Neuronal stem cell (in vitro differentiated cells): ENCODE data around the gene PADI1.

Source experiments
- DNase-seq: peaks from one replicate; pipeline ENCODE4 v3.0.0-alpha.2; 2013; ENCODE audit warnings: low spot score
- H2AFZ ChIP-seq: one replicate; pipeline ENCODE4 v1.6.1; 2013; ENCODE audit warnings: mild to moderate bottlenecking, low read length, inconsistent platforms
- H2AK5ac ChIP-seq: 2 replicates; pipeline ENCODE4 v1.6.1; 2013; ENCODE audit warnings: low read depth, mild to moderate bottlenecking, inconsistent platforms, low read length, moderate library complexity, mixed read lengths
- H2BK120ac ChIP-seq: 2 replicates; pipeline ENCODE4 v1.6.1; 2013; ENCODE audit warnings: low read depth, mild to moderate bottlenecking, inconsistent platforms, low read length, moderate library complexity, mixed read lengths
- H2BK12ac ChIP-seq: one replicate; pipeline ENCODE4 v1.6.1; 2013; ENCODE audit warnings: low read length, inconsistent platforms
- H2BK15ac ChIP-seq: 2 replicates; pipeline ENCODE4 v1.6.1; 2013; ENCODE audit warnings: mild to moderate bottlenecking, low read length, inconsistent platforms, mixed read lengths
- H2BK5ac ChIP-seq: one replicate; pipeline ENCODE4 v1.6.1; 2013; ENCODE audit warnings: inconsistent platforms, mild to moderate bottlenecking, low read length, moderate library complexity
- H3K14ac ChIP-seq: one replicate; pipeline ENCODE4 v1.6.1; 2013; ENCODE audit warnings: low read length, inconsistent platforms
- H3K18ac ChIP-seq: 2 replicates; pipeline ENCODE4 v1.6.1; 2013; ENCODE audit warnings: low read length, inconsistent platforms
- H3K23ac ChIP-seq: 2 replicates; pipeline ENCODE4 v1.6.1; 2013; ENCODE audit warnings: low read depth, mild to moderate bottlenecking, mixed read lengths, low read length, inconsistent platforms; ENCODE audit not compliant: poor library complexity
- H3K27ac ChIP-seq: replicated peaks from 3 replicates; pipeline ENCODE4 v1.5.1; 2013; ENCODE audit warnings: low read length, inconsistent platforms
- H3K27me3 ChIP-seq, 3 experiments: 2 replicates each; pipeline ENCODE4 v1.6.1; 2013; ENCODE audit warnings: low read length in 3 of 3, mild to moderate bottlenecking in 2 of 3, inconsistent platforms in 1 of 3, low read depth in 1 of 3, mixed read lengths in 1 of 3, moderate library complexity in 1 of 3; ENCODE audit not compliant: control insufficient read depth in 3 of 3, insufficient read depth in 3 of 3
- H3K36me3 ChIP-seq, 2 donors: replicated peaks in 1 of 2; 2 replicates each; pipeline ENCODE4 v1.6.1; 2013; ENCODE audit warnings: low read length in 2 of 2; ENCODE audit not compliant: control insufficient read depth in 2 of 2, insufficient read depth in 2 of 2
- H3K4ac ChIP-seq: 2 replicates; pipeline ENCODE4 v1.6.1; 2013; ENCODE audit warnings: inconsistent platforms, mild to moderate bottlenecking, low read length, moderate library complexity
- H3K4me1 ChIP-seq, 2 donors: 1 replicate in 1 of 2; 2 replicates in 1 of 2; pipeline ENCODE4 v1.6.1; 2013; ENCODE audit warnings: low read length in 2 of 2, low read depth in 1 of 2; ENCODE audit not compliant: control insufficient read depth in 2 of 2, insufficient read depth in 1 of 2
- H3K4me2 ChIP-seq: one replicate; pipeline ENCODE4 v1.6.1; 2013; ENCODE audit warnings: mild to moderate bottlenecking, low read length, inconsistent platforms; ENCODE audit not compliant: insufficient read depth, poor library complexity, severe bottlenecking
- H3K4me3 ChIP-seq, 2 donors: 2 replicates each; pipeline ENCODE4 v1.5.1; 2013; ENCODE audit warnings: low read length in 2 of 2, mild to moderate bottlenecking in 2 of 2, inconsistent platforms in 1 of 2, moderate library complexity in 1 of 2
- H3K79me1 ChIP-seq: one replicate; pipeline ENCODE4 v1.6.1; 2013; ENCODE audit warnings: low read depth, mild to moderate bottlenecking, inconsistent platforms, low read length, moderate library complexity
- H3K9ac ChIP-seq: one replicate; pipeline ENCODE4 v1.6.1; 2013; ENCODE audit warnings: mild to moderate bottlenecking, low read depth, low read length, inconsistent platforms; ENCODE audit not compliant: poor library complexity
- H3K9me3 ChIP-seq, 2 donors: replicated peaks in 1 of 2; 2 replicates each; pipeline versions ENCODE3 to v1.6.1; 2013; ENCODE audit warnings: low read length in 2 of 2, mild to moderate bottlenecking in 2 of 2, inconsistent platforms in 1 of 2, low read depth in 1 of 2, mixed read lengths in 1 of 2, moderate library complexity in 1 of 2; ENCODE audit not compliant: control insufficient read depth in 2 of 2, insufficient read depth in 1 of 2
- H4K8ac ChIP-seq: one replicate; pipeline ENCODE4 v1.6.1; 2013; ENCODE audit warnings: low read depth, mild to moderate bottlenecking, inconsistent platforms, low read length, moderate library complexity
- H4K91ac ChIP-seq: one replicate; pipeline ENCODE4 v1.6.1; 2013; ENCODE audit warnings: low read length, low read depth, mild to moderate bottlenecking, inconsistent platforms; ENCODE audit not compliant: poor library complexity
- WGBS, 2 donors: extraction: QIAGEN DNeasy Blood & Tissue Kit; methylation state at CpG; one replicate each; pipeline ENCODE4 v1.1.7; 2013; ENCODE audit warnings: missing lambda C conversion rate in 2 of 2, mixed read lengths in 1 of 2; ENCODE audit not compliant: insufficient read length in 2 of 2, insufficient replicate concordance in 1 of 2; ENCODE audit errors: extremely low coverage in 2 of 2; 5-methylcytosine and 5-hydroxymethylcytosine counted together

Gene PADI1

DNA sequence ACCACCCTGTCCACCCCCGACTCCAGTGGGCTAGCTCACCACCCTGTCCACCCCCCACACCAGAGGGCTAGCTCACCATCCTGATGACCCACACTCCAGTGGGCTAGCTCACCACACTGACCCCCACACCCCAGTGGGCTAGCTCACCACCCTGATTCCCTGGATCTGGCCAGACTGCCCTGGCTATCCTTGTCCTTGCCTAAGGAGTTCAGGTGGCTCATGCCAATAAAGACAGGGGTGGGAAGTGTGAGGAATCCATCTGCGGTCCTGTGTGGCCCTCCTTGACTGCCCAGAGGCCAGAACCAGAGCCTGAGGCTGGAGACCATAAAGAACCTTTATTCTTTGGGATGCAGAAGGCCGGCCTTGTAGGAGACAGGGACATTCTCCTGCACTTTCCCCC, 3.6 kb downstream of the PADI1 start:
- WGBS, 2 donors = no CpG with 5 or more reads among the region's 3 CpGs
- H3K14ac ChIP-seq = no peak overlapping the region
- no peak overlapping the region for H4K91ac ChIP-seq

DNA sequence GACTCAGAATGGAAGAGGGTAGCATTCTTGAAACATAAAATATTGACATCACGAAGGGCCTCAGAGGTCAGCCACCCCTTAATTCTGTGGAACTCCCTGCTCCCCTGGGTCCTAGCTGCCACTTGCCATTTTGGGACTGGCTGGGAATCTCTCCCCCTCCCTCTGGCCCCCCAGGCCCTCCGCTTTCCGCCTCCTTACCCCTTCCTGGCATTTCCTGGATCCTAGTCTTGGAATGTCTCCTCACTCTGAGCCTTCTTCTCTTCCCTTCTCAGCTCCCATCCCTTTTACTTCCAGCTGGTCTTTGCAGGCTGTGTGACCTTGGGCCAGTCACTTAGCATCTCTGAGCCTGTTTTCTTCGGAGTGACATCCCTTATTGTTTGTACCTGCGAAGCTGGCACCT, 4.5 kb downstream of the PADI1 start:
- no peak overlapping the region for H3K9ac ChIP-seq
- peak overlapping the region; percentile 90 for H2AFZ ChIP-seq
- H4K8ac ChIP-seq = no peak overlapping the region
- H3K9me3 ChIP-seq = no peaks in the 10 kb centered on the region
- no peak overlapping the region for H3K14ac ChIP-seq
- no peak overlapping the region for H4K91ac ChIP-seq
- DNase-seq = no peak
- no peak overlapping the region for H3K23ac ChIP-seq
- no peak overlapping the region for H2BK120ac ChIP-seq
- no peak overlapping the region for H2BK5ac ChIP-seq
- no peak overlapping the region for H2BK15ac ChIP-seq
- no peak overlapping the region for H3K4me2 ChIP-seq
- H3K4me1 ChIP-seq = peaks cover 17 to 21% of the 10 kb centered on the region in 2 donors
- H2BK12ac ChIP-seq = no peak overlapping the region
- no peak overlapping the region for H3K18ac ChIP-seq
- H3K27me3 ChIP-seq = peaks cover 0 to 17% (median 0%) of the 10 kb centered on the region in 3 experiments
- H3K27ac ChIP-seq = no peak overlapping the region
- no peaks in the 10 kb centered on the region for H3K79me1 ChIP-seq
- H3K4me3 ChIP-seq = peak overlapping the region in 1 of 2 donors; percentile 35
- H2AK5ac ChIP-seq = no peak overlapping the region
- no peak overlapping the region for H3K4ac ChIP-seq
- no peaks in the 10 kb centered on the region for H3K36me3 ChIP-seq
- WGBS, 2 donors = no CpG with 5 or more reads among the region's 5 CpGs

More for the DNA sequence above, 3.6 kb downstream of the PADI1 start:
- no peak overlapping the region for H4K8ac ChIP-seq
- no peak overlapping the region for H3K4ac ChIP-seq
- no peak overlapping the region for H3K27ac ChIP-seq
- peak overlapping the region; percentile 35 to 56 for H3K4me3 ChIP-seq
- H2AK5ac ChIP-seq = no peak overlapping the region
- H3K4me2 ChIP-seq = no peak overlapping the region
- no peak for DNase-seq
- H3K9me3 ChIP-seq = no peaks in the 10 kb centered on the region
- H2BK5ac ChIP-seq = no peak overlapping the region
- H2AFZ ChIP-seq = peak overlapping the region; percentile 90
- no peak overlapping the region for H3K23ac ChIP-seq
- no peak overlapping the region for H2BK120ac ChIP-seq
- H3K79me1 ChIP-seq = no peaks in the 10 kb centered on the region
- H3K4me1 ChIP-seq = peaks cover 14 to 21% of the 10 kb centered on the region in 2 donors
- H3K18ac ChIP-seq = no peak overlapping the region
- no peak overlapping the region for H2BK15ac ChIP-seq
- peak overlapping the region; percentile 25 for H3K9ac ChIP-seq
- H2BK12ac ChIP-seq = no peak overlapping the region
- no peaks in the 10 kb centered on the region for H3K36me3 ChIP-seq
- H3K27me3 ChIP-seq = peaks cover 0 to 8% (median 0%) of the 10 kb centered on the region in 3 experiments

DNA sequence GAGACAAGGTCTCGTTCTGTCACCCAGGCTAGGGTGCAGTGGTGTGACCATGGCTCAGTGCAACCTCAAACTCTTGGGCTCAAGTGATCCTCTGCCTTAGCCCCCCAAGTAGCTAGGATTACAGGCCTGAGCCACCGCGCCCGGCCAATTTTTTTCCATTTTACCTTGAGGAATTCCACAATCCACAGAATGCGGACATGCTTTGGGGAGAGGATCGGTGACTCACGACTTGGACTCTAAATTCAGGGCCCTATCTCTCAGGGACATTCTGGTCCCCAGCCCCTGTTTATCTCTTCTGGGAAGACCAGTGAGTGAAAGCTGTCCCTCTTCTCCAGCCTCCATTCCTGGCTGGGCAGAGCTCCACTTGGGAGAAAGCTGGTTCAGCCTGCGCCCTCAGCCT, 5.2 kb downstream of the PADI1 start:
- Histone ChIP-seq H2AK5ac (no peak overlapping the region), H3K14ac (no peak overlapping the region), H3K9me3 (no peaks in the 10 kb centered on the region), H3K4me1 (peaks cover 17 to 21% of the 10 kb centered on the region in 2 donors), H3K9ac (no peak overlapping the region), H2BK12ac (no peak overlapping the region), H3K23ac (no peak overlapping the region), H3K79me1 (no peaks in the 10 kb centered on the region), H4K91ac (no peak overlapping the region), H2BK120ac (no peak overlapping the region), H2BK15ac (no peak overlapping the region), H3K36me3 (no peaks in the 10 kb centered on the region), H3K4me2 (no peak overlapping the region), H3K27ac (no peak overlapping the region), H2BK5ac (no peak overlapping the region), H3K4me3 (no peak overlapping the region), H3K18ac (peak overlapping the region; percentile 40), H2AFZ (no peak overlapping the region), H3K27me3 (peaks cover 0 to 24% (median 0%) of the 10 kb centered on the region in 3 experiments), H3K4ac (no peak overlapping the region), H4K8ac (no peak overlapping the region)
- no CpG with 5 or more reads among the region's 8 CpGs for WGBS, 2 donors
- no peak for DNase-seq

GRCh38 chr1:17211377-17211776, 6.4 kb downstream of the PADI1 start:
- Histone ChIP-seq H2BK120ac (no peak overlapping the region), H3K27me3 (peaks cover 0 to 30% (median 2%) of the 10 kb centered on the region in 3 experiments), H2AFZ (no peak overlapping the region), H3K9ac (no peak overlapping the region), H3K4me1 (peaks cover 17 to 19% of the 10 kb centered on the region in 2 donors), H3K4me3 (no peak overlapping the region), H4K91ac (no peak overlapping the region), H3K79me1 (no peaks in the 10 kb centered on the region), H3K27ac (no peak overlapping the region), H3K36me3 (no peaks in the 10 kb centered on the region), H3K4me2 (no peak overlapping the region), H3K14ac (no peak overlapping the region), H3K18ac (no peak overlapping the region), H2BK12ac (no peak overlapping the region), H3K9me3 (no peaks in the 10 kb centered on the region), H2BK5ac (no peak overlapping the region), H2BK15ac (no peak overlapping the region), H4K8ac (no peak overlapping the region), H3K23ac (no peak overlapping the region), H3K4ac (no peak overlapping the region), H2AK5ac (no peak overlapping the region)
- WGBS, 2 donors = no CpG with 5 or more reads among the region's 5 CpGs
- no peak for DNase-seq
